Endothelial cell (in vitro differentiated cells): Measurements from ENCODE around the gene BMP7. TPM values are rescaled to one million over a fixed set of nuclear protein-coding genes. Genes with fewer than 3 reads are reported as not detected.

Source experiments
- DNase-seq: peaks from one replicate; pipeline ENCODE4 v3.0.0; 2021; ENCODE audit warnings: low spot score
- H3K27ac Mint-ChIP-seq: one replicate; pipeline ENCODE4 v1.8.0; 2021; ENCODE audit warnings: mixed read lengths, inconsistent platforms; ENCODE audit not compliant: unreplicated experiment
- H3K27me3 Mint-ChIP-seq: one replicate; pipeline ENCODE4 v1.8.0; 2021; ENCODE audit warnings: mild to moderate bottlenecking, moderate library complexity, mixed read lengths, inconsistent platforms; ENCODE audit not compliant: unreplicated experiment
- H3K36me3 Mint-ChIP-seq: one replicate; pipeline ENCODE4 v1.8.0; 2021; ENCODE audit warnings: mild to moderate bottlenecking, low read depth, mixed read lengths, inconsistent platforms; ENCODE audit not compliant: unreplicated experiment
- H3K4me1 Mint-ChIP-seq: one replicate; pipeline ENCODE4 v1.8.0; 2021; ENCODE audit warnings: mild to moderate bottlenecking, mixed read lengths, inconsistent platforms; ENCODE audit not compliant: unreplicated experiment
- H3K4me3 Mint-ChIP-seq: one replicate; pipeline ENCODE4 v1.8.0; 2021; ENCODE audit warnings: mild to moderate bottlenecking, mixed read lengths, inconsistent platforms; ENCODE audit not compliant: unreplicated experiment
- H3K9me3 Mint-ChIP-seq: one replicate; pipeline ENCODE4 v1.8.0; 2021; ENCODE audit warnings: mixed read lengths, inconsistent platforms; ENCODE audit not compliant: unreplicated experiment
- CTCF ChIP-seq: fragments of 200-600 bp; sonication (generic); IDR thresholded peaks from one replicate; pipeline ENCODE4 v1.5.0; 2021; ENCODE audit warnings: antibody characterized with exemption; ENCODE audit not compliant: unreplicated experiment
- total RNA-seq: library from RNA; stranded (reverse); fragmentation: NEBNext Ultra II Directional; extraction: Animal tissue kit (Norgen Biotek cat#: 25700); gene quantifications from one replicate; pipeline ENCODE4 v1.2.1, GENCODE V29; 2021; ENCODE audit not compliant: unreplicated experiment

The BMP7 gene
- total RNA-seq, 1 donor from 2014 or later, result 0.38 TPM

- Mint-ChIP-seq H3K4me1 (no peaks in the 10 kb centered on the region), H3K27me3 (no peaks in the 10 kb centered on the region), H3K4me3 (no peak overlapping the region), H3K9me3 (no peaks in the 10 kb centered on the region), H3K36me3 (no peaks in the 10 kb centered on the region), H3K27ac (no peak overlapping the region)
- no peak for DNase-seq
- TF ChIP-seq CTCF, result no peak
These were observed 40.3 kb upstream of the BMP7 start for GRCh38 chr20:57306747-57307146.

- Mint-ChIP-seq H3K27me3 (no peaks in the 10 kb centered on the region), H3K9me3 (no peaks in the 10 kb centered on the region), H3K36me3 (no peaks in the 10 kb centered on the region), H3K4me3 (no peak overlapping the region), H3K27ac (no peak overlapping the region), H3K4me1 (no peaks in the 10 kb centered on the region)
- no peak for DNase-seq
- TF ChIP-seq CTCF, result no peak
These were observed 34.6 kb upstream of the BMP7 start for GRCh38 chr20:57301026-57301425.

- no peak for TF ChIP-seq CTCF
- H3K4me3 Mint-ChIP-seq, result no peak overlapping the region
- H3K9me3 Mint-ChIP-seq, result no peaks in the 10 kb centered on the region
These were observed 32.0 kb upstream of the BMP7 start for GRCh38 chr20:57298457-57298856.

GRCh38 chr20:57294550-57294949, 28.1 kb upstream of the BMP7 start:
- Mint-ChIP-seq H3K27me3 (peaks cover 6% of the 10 kb centered on the region), H3K27ac (no peak overlapping the region), H3K4me3 (no peak overlapping the region), H3K9me3 (no peaks in the 10 kb centered on the region), H3K36me3 (no peaks in the 10 kb centered on the region), H3K4me1 (peaks cover 2% of the 10 kb centered on the region)
- DNase-seq, result no peak
- TF ChIP-seq CTCF, result no peak

More at GRCh38 chr20:57298457-57298856, 32.0 kb upstream of the BMP7 start:
- Mint-ChIP-seq H3K36me3 (no peaks in the 10 kb centered on the region), H3K4me1 (no peaks in the 10 kb centered on the region), H3K27me3 (no peaks in the 10 kb centered on the region), H3K27ac (no peak overlapping the region)
- DNase-seq, result no peak

- Mint-ChIP-seq H3K4me3 (no peak overlapping the region), H3K9me3 (no peaks in the 10 kb centered on the region), H3K27me3 (peaks cover 6% of the 10 kb centered on the region), H3K4me1 (peaks cover 2% of the 10 kb centered on the region), H3K27ac (no peak overlapping the region), H3K36me3 (no peaks in the 10 kb centered on the region)
- DNase-seq, result no peak
- no peak for TF ChIP-seq CTCF
These were observed 27.6 kb upstream of the BMP7 start for GRCh38 chr20:57293995-57294394.
